HG03565 (cell line): Measurements from ENCODE around the gene CAMSAP1.

Experiments
- ATAC-seq: cut with Tn5 transposase; IDR thresholded peaks from one replicate; pipeline ENCODE4 v1.9.1; 2021; ENCODE audit warnings: mild to moderate bottlenecking, moderate library complexity; ENCODE audit not compliant: unreplicated experiment

Gene CAMSAP1

DNA sequence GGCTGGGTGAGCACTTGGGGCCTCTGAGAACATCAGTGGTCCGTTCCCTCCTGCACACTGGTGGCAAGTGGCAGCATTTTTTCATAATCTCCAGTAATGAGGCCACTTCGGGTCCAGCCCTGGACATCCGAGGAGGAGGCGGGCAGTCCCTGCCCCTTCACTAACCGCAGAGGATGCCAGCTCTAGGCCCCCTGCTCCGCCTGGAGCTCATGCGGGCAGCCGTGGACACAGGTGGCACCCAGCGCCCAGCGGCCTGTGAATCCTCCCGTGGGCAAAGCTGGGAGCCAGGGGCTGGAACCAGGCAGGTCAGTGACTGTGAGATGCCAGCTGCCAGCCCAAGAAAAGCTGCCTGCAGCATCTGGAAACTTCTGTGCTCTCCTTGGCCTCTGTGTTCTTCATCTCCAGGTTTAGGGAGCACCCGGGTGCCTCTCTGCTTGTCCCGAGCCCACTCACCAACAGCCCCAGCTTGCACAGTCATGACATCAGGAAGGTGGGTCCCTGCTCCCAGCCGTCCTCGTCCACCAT, 112.9 kb downstream of the CAMSAP1 start:
- ATAC-seq, result no peak

DNA sequence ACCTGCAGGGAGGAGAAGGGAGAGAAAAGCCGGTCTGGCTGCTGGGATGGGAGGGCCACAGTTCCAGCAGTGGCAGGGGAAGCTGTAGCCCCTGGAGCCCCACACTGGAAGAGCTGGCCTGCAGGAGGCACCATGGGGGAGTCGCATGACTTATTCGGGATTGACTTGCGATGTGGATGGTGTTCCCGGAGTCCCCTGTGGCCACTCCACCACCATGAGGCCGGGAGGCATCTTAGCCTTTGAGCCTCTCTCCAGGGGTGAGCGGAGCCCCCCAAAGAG, 113.3 kb downstream of the CAMSAP1 start:
- ATAC-seq, result no peak

- no peak for ATAC-seq
Measured at GRCh38 chr9:135793221-135794056, 113.9 kb downstream of the CAMSAP1 start.

DNA sequence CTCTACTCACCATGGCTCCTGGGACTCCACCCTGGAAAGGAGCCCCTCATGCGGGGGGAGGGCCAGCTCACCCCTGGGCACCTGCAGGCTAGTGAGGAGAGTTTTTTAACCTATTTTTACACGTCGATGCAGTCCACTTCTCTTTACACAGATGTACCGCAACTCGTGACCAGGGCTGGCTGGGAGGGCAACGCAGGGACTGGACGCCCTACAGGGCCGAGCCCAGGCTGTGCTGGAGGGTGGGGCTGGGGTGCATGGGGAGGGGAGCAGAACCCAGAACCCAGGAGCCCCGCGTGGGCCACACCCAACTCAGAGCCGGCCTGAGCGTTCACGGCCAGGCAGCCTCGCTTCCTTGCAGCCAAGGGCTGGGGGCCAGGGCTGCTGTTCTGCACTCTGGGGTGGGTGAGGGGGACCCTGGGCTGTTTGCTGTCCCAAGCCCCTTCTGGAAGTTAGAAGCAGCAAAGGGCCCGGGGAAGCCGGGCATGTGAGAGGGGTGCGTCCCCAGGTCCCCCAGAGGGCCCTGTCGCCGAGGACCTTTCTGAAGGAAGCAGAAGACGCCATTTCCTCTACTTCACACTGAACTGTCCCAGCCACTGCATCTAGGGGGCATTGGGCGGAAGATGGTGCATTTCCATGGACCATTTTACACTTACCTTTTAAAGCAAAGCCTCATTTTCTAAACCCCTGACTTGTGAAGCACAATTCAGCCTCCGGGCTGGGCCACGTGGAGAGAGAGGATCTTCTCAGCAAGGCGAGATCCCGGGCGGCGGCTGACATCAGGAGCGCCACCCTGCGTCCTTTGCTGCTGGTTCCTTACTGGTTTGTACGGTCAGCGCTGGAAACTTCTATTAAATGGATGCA, 114.8 kb downstream of the CAMSAP1 start:
- no peak for ATAC-seq

DNA sequence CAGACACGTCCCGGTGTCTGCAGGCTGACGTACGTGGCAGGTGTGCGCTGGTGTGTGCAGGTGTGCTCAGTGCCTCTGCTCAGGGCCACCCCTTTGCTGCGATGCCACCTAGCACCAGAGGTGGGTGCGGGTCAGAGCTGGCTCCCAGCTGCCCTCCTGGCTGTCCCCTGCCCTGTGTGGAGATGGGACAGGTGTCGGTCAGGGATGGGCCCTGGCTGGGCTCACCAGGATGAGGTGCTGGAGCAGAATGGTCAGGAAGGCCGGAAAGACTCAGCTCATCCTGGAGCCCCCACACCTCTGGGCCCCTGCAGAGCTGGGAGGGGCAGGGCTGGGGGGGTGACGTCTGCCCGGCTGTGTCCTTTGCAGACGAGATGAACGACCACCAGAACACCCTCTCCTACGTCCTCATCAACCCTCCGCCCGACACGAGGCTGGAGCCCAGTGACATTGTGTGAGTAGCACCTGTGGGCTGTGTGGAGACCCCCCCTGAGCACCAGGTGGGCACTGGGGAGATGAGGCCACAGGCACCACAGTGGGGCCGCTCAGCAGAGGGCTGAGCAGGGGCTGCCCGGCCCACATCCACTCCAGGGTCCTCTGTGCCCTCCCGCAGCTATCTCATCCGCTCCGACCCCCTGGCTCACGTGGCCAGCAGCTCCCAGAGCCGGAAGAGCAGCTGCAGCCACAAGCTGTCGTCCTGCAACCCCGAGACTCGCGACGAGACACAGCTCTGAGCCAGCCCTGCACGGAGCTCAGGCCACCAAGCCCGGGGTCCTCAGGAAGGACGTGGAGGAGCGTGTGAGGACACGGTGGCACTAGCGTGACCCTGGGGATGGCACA, 115.7 kb downstream of the CAMSAP1 start:
- no peak for ATAC-seq

GRCh38 chr9:135790850-135791249, 116.5 kb downstream of the CAMSAP1 start:
- ATAC-seq, result no peak

GRCh38 chr9:135790356-135790755, 117.0 kb downstream of the CAMSAP1 start:
- no peak for ATAC-seq

DNA sequence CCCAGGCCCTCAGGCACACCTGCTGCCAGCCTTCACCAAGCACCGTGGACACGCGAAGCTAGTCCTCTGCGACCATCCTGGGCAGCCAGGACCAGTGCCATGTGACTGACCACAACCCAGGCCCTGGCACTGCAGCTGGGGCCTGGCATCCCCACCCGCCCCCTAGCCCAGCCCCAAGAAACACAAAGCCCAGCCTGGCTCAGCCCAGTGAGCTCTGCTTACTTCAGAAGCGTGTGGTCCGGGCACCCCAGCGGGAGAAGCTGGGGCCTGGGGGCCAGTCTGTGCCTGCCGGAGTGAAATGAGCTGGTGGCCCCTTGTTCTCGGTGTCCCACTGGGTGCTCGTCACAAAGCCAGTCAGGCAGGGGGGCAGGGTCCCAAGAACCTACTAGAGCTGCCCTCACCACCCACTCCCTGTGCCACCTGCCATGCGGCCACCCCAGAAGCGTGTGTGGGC, 117.5 kb downstream of the CAMSAP1 start:
- no peak for ATAC-seq

- no peak for ATAC-seq
Measured at GRCh38 chr9:135788576-135789300, 118.6 kb downstream of the CAMSAP1 start.

DNA sequence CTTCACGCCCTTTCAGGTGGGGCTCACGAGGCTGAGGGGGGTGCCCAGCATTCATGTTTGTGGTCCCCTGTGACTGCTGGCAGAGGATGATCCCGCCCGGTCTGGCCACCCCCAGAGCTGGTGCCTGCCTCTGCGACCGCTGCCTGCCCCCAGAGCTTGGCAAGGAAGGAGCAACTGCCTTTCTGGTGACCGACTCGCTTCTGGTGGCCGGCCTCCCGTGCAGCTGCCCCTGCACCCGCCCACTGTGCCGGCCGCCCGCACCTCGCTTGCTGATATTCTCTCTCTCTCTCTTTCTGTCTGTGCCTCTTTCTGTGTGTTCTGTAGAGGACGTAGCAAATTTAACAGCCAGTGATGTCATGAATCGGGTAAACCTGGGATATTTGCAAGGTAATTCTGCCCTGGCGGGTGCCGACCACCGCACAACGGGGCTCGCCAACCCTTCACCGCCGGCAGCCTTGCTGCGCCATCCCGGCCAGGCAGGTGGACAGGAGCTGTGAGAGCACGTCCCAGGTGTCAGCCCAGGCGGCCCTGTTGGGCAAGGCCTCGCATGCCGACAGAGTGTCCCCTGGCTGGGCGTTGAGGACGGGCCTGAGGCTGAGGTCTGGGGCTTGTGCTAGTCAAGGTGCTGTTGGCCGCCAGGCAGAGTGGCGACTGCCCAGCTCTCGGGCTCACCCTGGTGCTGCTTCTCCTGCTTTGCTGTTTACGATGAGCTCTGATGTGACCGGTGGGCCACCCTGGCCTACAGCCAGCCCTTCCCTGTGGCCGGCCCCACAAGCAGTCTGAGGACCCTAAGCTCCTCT, 119.4 kb downstream of the CAMSAP1 start:
- ATAC-seq, result no peak

GRCh38 chr9:135787317-135787716, 120.0 kb downstream of the CAMSAP1 start:
- no peak for ATAC-seq

DNA sequence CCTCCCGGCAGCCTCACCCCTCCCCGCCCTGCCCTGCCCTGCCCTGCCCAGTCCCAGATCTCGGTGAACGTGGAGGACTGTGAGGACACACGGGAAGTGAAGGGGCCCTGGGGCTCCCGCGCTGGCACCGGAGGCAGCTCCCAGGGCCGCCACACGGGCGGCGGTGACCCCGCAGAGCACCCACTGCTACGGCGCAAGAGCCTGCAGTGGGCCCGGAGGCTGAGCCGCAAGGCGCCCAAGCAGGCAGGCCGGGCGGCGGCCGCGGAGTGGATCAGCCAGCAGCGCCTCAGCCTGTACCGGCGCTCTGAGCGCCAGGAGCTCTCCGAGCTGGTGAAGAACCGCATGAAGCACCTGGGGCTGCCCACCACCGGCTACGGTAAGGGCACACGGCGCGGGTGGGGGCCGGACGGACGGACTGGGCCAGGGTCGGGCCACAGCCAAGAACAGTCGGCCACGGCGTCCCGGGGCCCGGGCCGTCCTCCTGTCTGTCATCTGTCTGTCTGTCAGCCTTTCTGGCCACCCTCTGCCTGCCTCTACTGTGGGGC, 121.1 kb downstream of the CAMSAP1 start:
- no peak for ATAC-seq

GRCh38 chr9:135785013-135785575, 122.3 kb downstream of the CAMSAP1 start:
- no peak for ATAC-seq

GRCh38 chr9:135783540-135784245, 123.7 kb downstream of the CAMSAP1 start:
- no peak for ATAC-seq

- no peak for ATAC-seq
Measured at GRCh38 chr9:135782946-135783345, 124.4 kb downstream of the CAMSAP1 start.

DNA sequence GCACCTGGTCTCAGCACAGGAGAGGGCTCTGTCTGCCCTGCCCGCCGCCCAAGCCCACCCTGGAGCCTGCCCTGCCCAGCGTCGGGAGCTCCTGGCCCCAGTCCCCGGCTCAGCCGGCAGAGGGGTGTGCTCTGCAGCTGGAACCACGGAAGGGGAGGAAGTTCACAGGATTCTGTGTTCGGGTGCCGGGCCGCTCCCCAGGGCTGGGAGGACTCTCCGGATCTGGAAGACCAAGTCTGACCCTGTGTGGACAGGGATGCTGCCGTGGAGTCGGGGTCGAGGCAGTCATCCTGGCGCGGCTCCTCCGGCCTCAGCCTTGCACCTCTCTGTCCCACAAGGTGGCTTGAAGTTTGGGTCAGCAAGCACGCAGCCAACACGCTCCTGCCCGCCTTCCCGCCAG, 126.7 kb downstream of the CAMSAP1 start:
- ATAC-seq, result no peak

DNA sequence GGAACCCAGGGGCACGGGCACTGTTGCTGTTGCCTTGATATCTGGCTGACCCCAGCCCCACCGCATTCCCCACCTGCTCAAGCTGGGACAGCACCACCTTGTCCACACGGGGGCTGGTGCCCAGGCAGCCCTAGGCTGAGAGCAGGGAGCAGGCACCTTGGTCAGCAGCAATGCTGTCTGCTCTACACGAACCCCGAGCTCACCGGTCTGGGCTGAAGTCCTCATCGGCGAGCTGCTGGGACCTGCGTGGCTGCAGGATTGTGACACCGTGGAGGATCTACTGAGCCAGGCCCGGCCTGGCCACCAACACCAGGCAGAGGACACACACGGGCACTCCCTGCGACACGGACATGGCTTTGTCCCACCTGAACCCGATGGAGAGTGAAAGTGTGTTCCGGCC, 127.3 kb downstream of the CAMSAP1 start:
- ATAC-seq, result no peak

- no peak for ATAC-seq
Measured at GRCh38 chr9:135779571-135779970, 127.8 kb downstream of the CAMSAP1 start.
